H1 (cell line): ENCODE measurements around the gene PITPNB. TPM values are rescaled to one million over a fixed set of nuclear protein-coding genes. Genes with fewer than 3 reads are reported as not detected.
A peak's percentile ranks its signal among the peaks of the same experiment; 100 is the strongest.

Experiments
- CTCF ChIA-PET: fragments of 300-600 bp; sonication (Branson Sonifier 250); formaldehyde crosslinking; loops from one replicate; lab custom pipeline; 2021; ENCODE audit not compliant: partially characterized antibody; lab: Charles Lee
- POLR2A ChIA-PET: fragments of 300-600 bp; sonication (Branson Sonifier 250); formaldehyde crosslinking; loops from one replicate; lab custom pipeline; 2021; ENCODE audit warnings: inconsistent platforms; ENCODE audit not compliant: partially characterized antibody; lab: Charles Lee
- DNase-seq, 2 experiments: peaks; one replicate each; pipeline versions ENCODE4 v3.0.0 to v3.0.0-alpha.2; 2010 to 2022; ENCODE audit warnings: low spot score in 2 of 2, low read depth in 1 of 2, mixed read lengths in 1 of 2
- FAIRE-seq: peaks from 2 replicates; lab custom pipeline; 2011; peaks lifted over from hg19 to GRCh38; lab: Jason Lieb, UNC
- H2AFZ ChIP-seq: 2 replicates; pipeline ENCODE4 v1.8.1; 2012; ENCODE audit warnings: low read length, inconsistent platforms
- H2AK5ac ChIP-seq: 2 replicates; pipeline ENCODE4 v1.6.1; 2013; ENCODE audit warnings: low read depth, low read length
- H2BK120ac ChIP-seq: replicated peaks from 2 replicates; pipeline ENCODE3; 2013; ENCODE audit warnings: low read depth, low read length, inconsistent platforms
- H2BK12ac ChIP-seq: 2 replicates; pipeline ENCODE4 v1.6.1; 2013; ENCODE audit warnings: low read depth, low read length
- H2BK15ac ChIP-seq: 2 replicates; pipeline ENCODE4 v1.6.1; 2013; ENCODE audit warnings: low read length
- H2BK20ac ChIP-seq: 2 replicates; pipeline ENCODE4 v1.6.1; 2013; ENCODE audit warnings: low read length
- H2BK5ac ChIP-seq: 2 replicates; pipeline ENCODE4 v1.6.1; 2013; ENCODE audit warnings: low read depth, low read length
- H3K14ac ChIP-seq: 2 replicates; pipeline ENCODE4 v1.6.1; 2013; ENCODE audit warnings: inconsistent platforms; ENCODE audit not compliant: insufficient read length
- H3K18ac ChIP-seq: 2 replicates; pipeline ENCODE4 v1.6.1; 2013; ENCODE audit warnings: low read length; ENCODE audit errors: extremely low read depth
- H3K23ac ChIP-seq: 2 replicates; pipeline ENCODE4 v1.6.1; 2013; ENCODE audit warnings: inconsistent platforms; ENCODE audit not compliant: insufficient read length
- H3K23me2 ChIP-seq: 2 replicates; pipeline ENCODE4 v1.6.1; 2013; ENCODE audit warnings: low read depth, low read length
- H3K27ac ChIP-seq: 2 replicates; pipeline ENCODE4 v1.6.1; 2011; ENCODE audit warnings: low read depth, low read length, inconsistent platforms
- H3K27me3 ChIP-seq, 4 experiments: replicated peaks in 1 of 4; 1 replicate in 1 of 4; 2 replicates in 3 of 4; pipeline versions ENCODE4 v1.6.1 to v1.8.1; 2011 to 2013; ENCODE audit warnings: low read length in 3 of 4, mild to moderate bottlenecking in 3 of 4, inconsistent platforms in 2 of 4, mixed read lengths in 2 of 4, moderate library complexity in 1 of 4; ENCODE audit not compliant: control insufficient read depth in 3 of 4, insufficient read depth in 3 of 4; ENCODE audit errors: extremely low read depth in 1 of 4
- H3K36me3 ChIP-seq, 4 experiments: 2 replicates each; pipeline versions ENCODE4 v1.6.1 to v1.8.1; 2011 to 2013; ENCODE audit warnings: mild to moderate bottlenecking in 4 of 4, low read length in 3 of 4, moderate library complexity in 2 of 4, control low read depth in 1 of 4, inconsistent platforms in 1 of 4; ENCODE audit not compliant: insufficient read depth in 4 of 4, control insufficient read depth in 2 of 4
- H3K4ac ChIP-seq: replicated peaks from 2 replicates; pipeline ENCODE3; 2013; ENCODE audit warnings: low read length, low read depth, mixed read lengths, inconsistent platforms; ENCODE audit not compliant: insufficient read length
- H3K4me1 ChIP-seq, 4 experiments: replicated peaks in 1 of 4; 1 replicate in 1 of 4; 2 replicates in 3 of 4; pipeline versions ENCODE4 v1.6.1 to v1.8.1; 2011 to 2013; ENCODE audit warnings: low read length in 3 of 4, inconsistent platforms in 2 of 4, mixed read lengths in 1 of 4; ENCODE audit not compliant: insufficient read depth in 4 of 4, control insufficient read depth in 3 of 4
- H3K4me2 ChIP-seq, 2 experiments: 2 replicates each; pipeline versions ENCODE4 v1.6.1 to v1.8.1; 2011 to 2013; ENCODE audit warnings: low read depth in 2 of 2, low read length in 2 of 2, control low read depth in 1 of 2, inconsistent platforms in 1 of 2, mild to moderate bottlenecking in 1 of 2; ENCODE audit not compliant: insufficient read depth in 1 of 2
- H3K4me3 ChIP-seq, 4 experiments: fragments of 200-600, 300-600 bp in 1 of 4; sonication (generic), shearing (Covaris generic), sonication (Bioruptor Twin) in 1 of 4; 2 replicates each; pipeline versions ENCODE4 v1.5.1 to v1.8.1; 2011 to 2016; ENCODE audit warnings: low read length in 4 of 4, low read depth in 3 of 4, control low read depth in 2 of 4, inconsistent platforms in 2 of 4, mild to moderate bottlenecking in 2 of 4, mixed read lengths in 1 of 4, moderate library complexity in 1 of 4; ENCODE audit not compliant: insufficient read depth in 2 of 4; ENCODE audit errors: extremely low read depth in 1 of 4
- H3K56ac ChIP-seq: replicated peaks from 2 replicates; pipeline ENCODE3; 2013; ENCODE audit warnings: low read depth, mild to moderate bottlenecking, mixed read lengths, low read length, inconsistent platforms; ENCODE audit not compliant: insufficient read length
- H3K79me1 ChIP-seq: 2 replicates; pipeline ENCODE4 v1.6.1; 2013; ENCODE audit warnings: low read depth, low read length, control low read depth
- H3K79me2 ChIP-seq, 2 experiments: 2 replicates each; pipeline versions ENCODE4 v1.6.1 to v1.8.1; 2012 to 2013; ENCODE audit warnings: low read length in 2 of 2, mild to moderate bottlenecking in 2 of 2, inconsistent platforms in 1 of 2; ENCODE audit not compliant: insufficient read depth in 2 of 2, control insufficient read depth in 1 of 2
- H3K9ac ChIP-seq, 4 experiments: replicated peaks in 1 of 4; 1 replicate in 1 of 4; 2 replicates in 3 of 4; pipeline versions ENCODE4 v1.6.1 to v1.8.1; 2011 to 2013; ENCODE audit warnings: low read depth in 3 of 4, low read length in 3 of 4, control low read depth in 2 of 4, mild to moderate bottlenecking in 2 of 4, moderate library complexity in 2 of 4, inconsistent platforms in 1 of 4; ENCODE audit errors: extremely low read depth in 1 of 4
- H3K9me3 ChIP-seq, 2 experiments: 2 replicates each; pipeline versions ENCODE4 v1.6.1 to v1.8.1; 2012 to 2013; ENCODE audit warnings: mild to moderate bottlenecking in 2 of 2, moderate library complexity in 2 of 2, control low read depth in 1 of 2, inconsistent platforms in 1 of 2, low read depth in 1 of 2, low read length in 1 of 2, mixed read lengths in 1 of 2; ENCODE audit not compliant: insufficient read depth in 2 of 2
- H4K20me1 ChIP-seq, 2 experiments: replicated peaks in 1 of 2; 2 replicates each; pipeline versions ENCODE3 to v1.8.1; 2011 to 2013; ENCODE audit warnings: inconsistent platforms in 2 of 2, low read length in 2 of 2, mild to moderate bottlenecking in 1 of 2; ENCODE audit not compliant: insufficient read depth in 2 of 2, control insufficient read depth in 1 of 2
- H4K5ac ChIP-seq: 2 replicates; pipeline ENCODE4 v1.6.1; 2013; ENCODE audit warnings: low read length, low read depth, mixed read lengths, inconsistent platforms; ENCODE audit not compliant: insufficient read length
- H4K8ac ChIP-seq: 2 replicates; pipeline ENCODE4 v1.8.0; 2013; ENCODE audit warnings: mild to moderate bottlenecking, moderate library complexity, low read length, inconsistent platforms; ENCODE audit not compliant: insufficient read depth; ENCODE audit errors: extremely low read depth
- H4K91ac ChIP-seq: replicated peaks from 2 replicates; pipeline ENCODE3; 2013; ENCODE audit warnings: low read length, mixed read lengths, inconsistent platforms; ENCODE audit not compliant: insufficient read length
- BACH1 ChIP-seq: IDR thresholded peaks from 2 replicates; pipeline ENCODE4 v1.6.1; 2012; ENCODE audit warnings: low read length, improper control_type of control experiment
- CTBP2 ChIP-seq: IDR thresholded peaks from 2 replicates; pipeline ENCODE4 v1.7.0; 2011; ENCODE audit warnings: borderline replicate concordance, mild to moderate bottlenecking, moderate library complexity, mixed read lengths, low read length; ENCODE audit not compliant: insufficient read depth, insufficient read length
- JUN ChIP-seq: IDR thresholded peaks from 2 replicates; pipeline ENCODE4 v1.6.1; 2011; ENCODE audit warnings: low read depth, mild to moderate bottlenecking, improper control_type of control experiment, low read length
- POU5F1 ChIP-seq: IDR thresholded peaks from 2 replicates; pipeline ENCODE4 v1.6.1; 2011; ENCODE audit warnings: low read depth, mild to moderate bottlenecking, low read length, moderate library complexity
- SIX5 ChIP-seq: IDR thresholded peaks from 2 replicates; pipeline ENCODE4 v1.6.1; 2011; ENCODE audit warnings: mild to moderate bottlenecking, low read depth, low read length
- TAF7 ChIP-seq: optimal IDR thresholded peaks from 2 replicates; pipeline ENCODE3; 2011; ENCODE audit warnings: low read depth, mild to moderate bottlenecking, inconsistent platforms, low read length, moderate library complexity, borderline replicate concordance
- WGBS, 2 experiments: shearing (Covaris generic) in 1 of 2; methylation state at CpG; one replicate each; pipeline versions ENCODE4 v1.1.6 to v1.1.7; 2013 to 2015; ENCODE audit warnings: low lambda C conversion rate in 2 of 2, mixed read lengths in 2 of 2, inconsistent platforms in 1 of 2, low coverage in 1 of 2, missing lambda C conversion rate in 1 of 2; ENCODE audit not compliant: insufficient replicate concordance in 2 of 2, insufficient coverage in 1 of 2, insufficient read length in 1 of 2; ENCODE audit errors: extremely low coverage in 1 of 2, missing lambda C conversion rate in 1 of 2; 5-methylcytosine and 5-hydroxymethylcytosine counted together
- polyA plus RNA-seq, 7 experiments: library from polyadenylated mRNA; depleted of rRNA in 3 of 7; stranded (reverse) in 5 of 7; unstranded in 2 of 7; fragments of >200 nt in 5 of 7; fragments of 200-250 nt in 2 of 7; gene quantifications; 1 replicate in 5 of 7; 2 replicates in 1 of 7; 4 replicates in 1 of 7; pipeline versions ENCODE4 v1.2.1 to v1.2.3, GENCODE V29; 2011 to 2013; ENCODE audit warnings: missing spikeins in 2 of 7, mixed read lengths in 2 of 7
- total RNA-seq: library from RNA; stranded (reverse); fragmentation: NEBNext Ultra II Directional; extraction: Animal tissue kit (Norgen Biotek cat#: 25700); gene quantifications from 2 replicates; pipeline ENCODE4 v1.2.1, GENCODE V29; 2021

The PITPNB gene
- total and polyA plus RNA-seq, 2 of the 8 experiments (the other 6 are each of a cell fraction or from before 2014, with no cell fraction given) = 24.6 to 89.3 TPM

- no peaks in the 10 kb centered on the region for H3K36me3 ChIP-seq
- no peak overlapping the region for H4K91ac ChIP-seq
- H3K23me2 ChIP-seq = no peaks in the 10 kb centered on the region
- 0 out of 2 replicates have a peak overlapping the region, but pooled peaks have one; percentile 31 for H2BK15ac ChIP-seq
- no peak overlapping the region for H3K4me3 ChIP-seq
- H2AFZ ChIP-seq = no peak overlapping the region
- H4K8ac ChIP-seq = no peak overlapping the region
- no peak overlapping the region for H4K5ac ChIP-seq
- no peaks in the 10 kb centered on the region for H3K27me3 ChIP-seq
- H2AK5ac ChIP-seq = no peak overlapping the region; the same call in 1 of the 2 replicates
- H2BK5ac ChIP-seq = no peak overlapping the region
- peaks cover 0 to 7% (median 2%) of the 10 kb centered on the region in 4 experiments; a peak in 5 of 7 replicates for H3K4me1 ChIP-seq
- no peak overlapping the region for H3K23ac ChIP-seq
- H3K4me2 ChIP-seq = no peak overlapping the region
- H4K20me1 ChIP-seq = no peaks in the 10 kb centered on the region
- POLR2A ChIA-PET = no interaction called here
- no peak overlapping the region; the same call in 1 of the 2 replicates for H3K18ac ChIP-seq
- no peak for DNase-seq
- no peak for TF ChIP-seq CTBP2
- TF ChIP-seq BACH1 = no peak
- no peak for TF ChIP-seq POU5F1
- TF ChIP-seq JUN = no peak
- no peak for TF ChIP-seq SIX5
- TF ChIP-seq TAF7 = no peak
- TF ChIP-seq, all 59 proteins: peak for 0
- FAIRE-seq = no peak
- no peak overlapping the region for H3K4ac ChIP-seq
- H2BK12ac ChIP-seq = no peak overlapping the region
- no peak overlapping the region for H3K14ac ChIP-seq
- no peaks in the 10 kb centered on the region for H3K79me1 ChIP-seq
- WGBS, 2 experiments = 87% methylated on average over 4 of the region's 4 CpGs; no CpG with 5 or more reads in 1 of the 2 experiments
- H3K9ac ChIP-seq = no peak overlapping the region
- H3K9me3 ChIP-seq = no peaks in the 10 kb centered on the region
- H3K56ac ChIP-seq = no peak overlapping the region
- no peaks in the 10 kb centered on the region for H3K79me2 ChIP-seq
- no peak overlapping the region for H2BK20ac ChIP-seq
- no peak overlapping the region for H3K27ac ChIP-seq
- CTCF ChIA-PET = interaction anchor here (0.6 to 1.3 kb wide), 3 partner anchors 11 to 949 kb away, joined by 3 to 5 read pairs (median 4); no protein-coding TSS in a partner anchor
- H2BK120ac ChIP-seq = no peak overlapping the region
Observed at GRCh38 chr22:27815826-27816530, 103.1 kb downstream of the PITPNB start.
